Measurements from ENCODE around the gene FANCG.

The FANCG gene

DNA sequence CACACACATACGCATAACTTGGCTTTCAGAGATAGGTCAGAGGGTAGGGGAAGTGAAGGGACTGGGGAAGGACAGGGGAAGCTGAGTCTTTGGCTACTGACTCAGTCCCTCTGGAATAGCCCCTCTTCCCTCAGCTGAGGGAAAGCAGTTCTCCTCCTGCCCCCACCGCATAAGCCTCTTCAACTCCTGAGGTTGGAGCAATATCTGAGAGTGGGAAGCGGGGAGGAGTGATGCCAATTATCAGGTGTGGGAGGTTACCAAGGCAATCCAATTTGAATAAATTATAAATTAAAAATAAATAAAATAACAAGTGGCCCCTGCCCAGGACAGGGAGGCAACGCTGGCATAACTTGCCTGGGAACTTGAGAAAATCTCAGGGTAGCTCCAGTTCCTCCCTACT is 24.8 kb upstream of the FANCG start:
- in situ Hi-C loops (cut with MboI; ENCODE audit: low sequenced_read_pairs) = no loop called here

DNA sequence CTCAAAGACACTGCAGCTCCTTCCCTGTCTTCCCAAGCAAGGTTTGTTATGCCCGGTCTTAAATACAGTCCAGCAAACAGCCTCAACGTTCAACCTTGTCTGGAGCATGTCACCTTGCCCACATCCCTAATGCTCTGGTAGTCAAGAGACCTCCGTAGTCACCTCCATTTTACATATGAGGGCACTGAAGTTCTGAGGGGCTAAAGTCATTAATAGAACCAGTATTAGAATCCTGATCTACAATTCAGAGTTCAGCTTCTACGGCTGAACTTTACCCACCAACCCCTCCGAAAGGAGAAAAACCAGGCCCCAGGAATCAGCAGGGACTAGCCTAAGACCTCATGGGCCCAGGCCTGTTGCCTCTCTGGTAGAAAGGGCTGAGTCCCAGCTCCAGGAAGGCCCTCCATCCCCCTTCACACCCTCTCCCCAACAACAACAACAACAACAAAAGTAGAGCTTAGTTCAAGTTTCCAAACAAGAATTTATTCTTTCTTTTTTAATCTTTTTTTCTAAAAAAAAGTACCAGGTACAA is 24.0 kb upstream of the FANCG start:
- in situ Hi-C loops (cut with MboI; ENCODE audit: low sequenced_read_pairs) = no loop called here

DNA sequence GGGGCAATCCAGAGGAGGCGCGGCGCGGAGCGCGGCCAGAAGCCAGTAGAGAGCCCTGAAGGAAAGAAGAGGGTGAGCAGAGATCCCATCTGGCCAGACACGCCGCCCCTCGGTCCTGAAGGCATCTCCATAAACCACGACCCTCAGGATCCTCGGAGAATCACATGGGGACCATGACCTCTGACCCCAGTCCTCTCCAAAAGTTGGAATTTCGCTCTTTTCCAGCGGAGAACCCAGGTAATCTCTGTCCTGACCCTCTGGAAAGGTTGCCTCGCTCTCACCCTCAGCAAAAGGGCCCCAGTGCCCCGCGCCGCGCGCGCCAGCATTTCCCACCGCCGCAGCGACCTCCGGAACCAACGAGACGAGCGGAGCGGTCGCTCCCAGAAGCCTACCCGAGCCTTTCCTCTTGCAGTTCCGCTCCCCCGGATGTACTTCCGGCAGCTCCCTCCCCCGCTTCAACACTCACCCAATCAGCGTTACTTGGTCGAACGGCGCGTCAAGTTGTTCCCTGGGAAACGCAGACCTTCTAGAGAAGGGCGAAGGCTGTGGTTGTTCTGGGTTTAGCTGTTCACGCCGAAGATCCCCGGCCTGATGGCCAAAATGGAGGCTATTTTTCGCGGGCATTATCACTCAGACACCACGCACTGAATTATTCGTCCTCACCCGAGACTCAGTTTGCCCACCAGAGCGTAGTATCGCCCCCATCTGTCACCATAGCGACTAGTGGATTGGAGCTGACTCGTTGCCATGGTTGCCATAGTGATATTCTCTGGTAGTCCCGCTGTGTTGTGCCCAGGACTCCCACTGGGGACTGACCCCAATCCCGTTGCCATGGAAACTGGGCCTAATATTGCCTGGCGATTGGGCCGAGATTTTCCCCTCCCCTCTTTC is 23.3 kb upstream of the FANCG start, which contains the start of gene STOML2:
Gene STOML2 (minus strand): TSS at position 363 of the 891 bp plus-strand sequence. CDS start 37 bp downstream, at position 326.
- in situ Hi-C loops (cut with MboI; ENCODE audit: low sequenced_read_pairs) = no loop called here

DNA sequence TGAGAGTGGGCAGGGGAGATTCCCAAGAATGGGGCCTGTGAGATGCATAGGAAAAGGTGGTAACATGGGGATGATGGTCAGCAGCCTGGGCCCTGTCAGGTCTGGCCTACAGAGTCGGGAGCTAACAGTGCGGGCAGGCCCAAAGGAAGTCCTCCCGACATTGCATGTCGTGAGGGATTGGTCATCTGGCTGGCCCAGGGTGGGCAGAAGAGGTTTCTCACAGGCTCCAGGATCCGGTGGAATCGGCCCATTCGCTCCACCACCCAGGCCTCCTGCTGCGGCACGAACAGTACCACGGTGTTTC is 22.7 kb upstream of the FANCG start:
- in situ Hi-C loops (cut with MboI; ENCODE audit: low sequenced_read_pairs) = no loop called here

DNA sequence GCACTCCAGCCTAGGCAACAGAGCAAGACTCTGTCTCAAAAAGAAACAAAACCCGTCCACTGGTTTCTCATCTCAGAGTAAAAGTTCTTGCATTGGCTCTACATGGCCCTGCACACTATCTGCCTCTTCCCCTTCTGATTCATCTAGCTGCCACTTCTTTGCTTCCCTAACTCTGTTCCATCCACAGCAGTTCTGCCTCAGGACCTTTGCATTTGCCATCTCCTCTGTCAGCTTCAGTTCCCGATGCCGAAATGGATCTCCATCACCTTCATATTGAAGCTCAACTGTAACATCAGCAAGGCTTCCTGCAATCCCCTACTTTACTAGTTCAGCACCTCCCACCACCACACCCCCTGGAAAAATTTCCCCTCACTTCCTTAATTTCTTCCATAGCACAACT is 17.8 kb upstream of the FANCG start:
- in situ Hi-C loops (cut with MboI; ENCODE audit: low sequenced_read_pairs) = no loop called here

DNA sequence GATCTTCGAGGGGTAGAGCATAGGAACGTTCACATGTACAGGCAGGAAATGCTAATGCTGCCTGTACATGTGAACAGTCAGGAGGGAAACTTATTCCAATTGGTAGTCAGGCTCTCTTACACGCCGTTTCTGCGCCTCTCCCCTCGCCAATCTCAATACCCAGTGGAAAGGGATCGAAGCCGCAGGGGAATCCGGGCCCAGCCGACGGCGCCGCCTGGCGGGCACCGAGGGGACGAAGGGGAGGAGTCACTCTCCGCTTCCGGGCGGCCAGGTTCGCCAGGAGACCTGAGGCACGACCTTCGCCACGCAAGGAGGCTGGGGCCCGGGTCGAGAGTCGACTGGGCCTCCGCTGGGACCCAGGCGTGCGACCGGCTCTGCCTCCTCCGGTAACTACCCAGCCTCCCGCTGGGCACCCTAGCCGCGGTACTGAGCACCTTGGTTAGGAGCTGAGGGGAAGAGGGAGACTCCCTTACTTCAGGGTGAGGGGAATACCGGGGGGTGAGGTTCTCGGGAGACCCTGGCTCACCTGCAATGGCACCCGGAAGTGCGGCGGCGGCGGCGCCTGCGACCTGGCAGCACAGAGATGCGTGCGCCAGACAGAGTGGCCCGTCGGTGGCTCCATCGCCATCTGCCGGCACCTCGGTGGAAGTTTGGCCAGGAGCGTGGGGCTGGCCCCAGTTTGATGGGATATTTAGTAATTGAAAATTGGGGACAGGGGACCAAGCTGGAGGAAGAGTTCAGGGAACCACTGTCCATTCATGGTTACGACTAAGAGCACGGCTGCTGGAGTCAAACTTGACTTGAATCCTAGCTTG is 16.5 kb upstream of the FANCG start, which contains the start of gene PIGO:
Gene PIGO (minus strand): TSS at position 557 of the 815 bp plus-strand sequence. CDS start 1,026 bp downstream, outside the sequence.
- in situ Hi-C loops (cut with MboI; ENCODE audit: low sequenced_read_pairs) = no loop called here

DNA sequence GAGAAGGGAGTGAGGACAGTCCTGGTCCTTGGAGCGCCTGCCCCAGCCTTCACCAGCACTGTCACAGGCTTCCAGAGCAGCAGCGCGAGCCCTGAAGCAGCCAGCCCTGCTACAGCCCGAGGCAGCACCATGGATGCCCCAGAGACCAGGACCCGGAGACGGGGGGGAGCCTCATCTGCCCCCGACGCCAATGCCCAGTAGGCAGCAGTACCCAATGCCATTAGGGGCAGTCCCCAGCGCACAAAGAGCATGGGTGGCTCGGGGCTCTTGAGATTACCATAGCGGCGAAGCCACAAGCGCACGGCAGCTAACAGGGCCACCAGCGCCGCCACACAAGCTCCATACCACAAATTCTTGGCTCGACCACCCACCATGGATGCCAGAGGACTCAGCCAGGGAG is 11.8 kb upstream of the FANCG start:
- in situ Hi-C loops (cut with MboI; ENCODE audit: low sequenced_read_pairs) = no loop called here

DNA sequence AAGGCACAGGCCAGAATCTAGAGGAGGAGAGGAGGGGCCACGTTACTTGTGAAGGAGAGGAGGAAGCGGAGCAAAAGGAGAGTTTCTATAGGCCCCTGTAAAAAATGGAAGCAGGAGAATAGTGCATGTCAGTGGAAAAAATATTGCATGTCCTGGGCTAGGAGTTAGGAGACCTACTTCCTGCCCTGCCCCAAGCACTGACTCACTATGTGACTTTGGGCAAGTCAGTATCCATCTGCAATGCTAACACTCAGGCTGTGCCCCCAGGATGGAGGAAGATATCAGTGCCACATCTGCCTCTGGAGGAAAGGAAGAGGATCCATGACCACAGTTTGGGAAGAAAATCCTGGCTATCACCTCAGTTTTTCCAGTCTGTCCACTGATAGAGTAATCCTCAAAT is 9.7 kb upstream of the FANCG start:
- in situ Hi-C loops (cut with MboI; ENCODE audit: low sequenced_read_pairs) = no loop called here

DNA sequence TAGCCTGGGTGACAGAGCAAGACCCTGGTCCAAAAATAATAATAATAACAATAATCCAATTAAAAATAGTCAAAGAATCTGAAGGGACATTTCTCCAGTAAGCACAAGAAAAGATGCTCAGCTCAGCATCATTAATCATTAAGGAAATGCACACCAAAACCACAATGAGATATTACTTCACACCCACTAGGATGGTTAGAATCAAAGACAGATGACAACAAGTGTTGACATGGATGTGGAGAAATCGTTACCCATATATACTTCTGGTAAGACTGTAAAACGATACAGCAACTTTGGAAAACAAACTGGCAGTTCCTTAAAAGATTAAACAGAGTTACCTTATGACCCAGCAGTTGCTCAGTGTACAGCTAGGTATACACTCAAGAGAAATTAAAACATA is 5.3 kb upstream of the FANCG start:
- in situ Hi-C loops (cut with MboI; ENCODE audit: low sequenced_read_pairs) = no loop called here

DNA sequence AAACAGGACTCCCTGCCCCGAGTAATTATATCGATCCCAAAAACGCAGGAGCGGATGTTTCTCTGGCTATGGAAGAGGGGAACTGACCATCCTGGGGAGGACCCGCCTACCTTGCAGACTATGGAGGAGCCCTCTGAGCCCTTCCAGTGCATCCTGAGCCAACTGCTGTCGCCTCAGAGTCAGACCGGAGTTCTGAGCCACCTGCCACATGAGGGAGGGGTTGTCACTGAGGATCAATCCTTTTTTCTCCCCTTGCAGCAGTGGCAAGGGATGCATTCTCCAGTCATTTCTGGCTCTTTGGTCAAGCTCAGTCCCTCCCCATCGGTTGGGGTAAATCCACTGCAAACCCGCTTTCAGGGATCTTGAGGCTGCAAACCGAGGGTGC is 709 bp downstream of the FANCG start:
- in situ Hi-C loops (cut with MboI; ENCODE audit: low sequenced_read_pairs) = no loop called here

DNA sequence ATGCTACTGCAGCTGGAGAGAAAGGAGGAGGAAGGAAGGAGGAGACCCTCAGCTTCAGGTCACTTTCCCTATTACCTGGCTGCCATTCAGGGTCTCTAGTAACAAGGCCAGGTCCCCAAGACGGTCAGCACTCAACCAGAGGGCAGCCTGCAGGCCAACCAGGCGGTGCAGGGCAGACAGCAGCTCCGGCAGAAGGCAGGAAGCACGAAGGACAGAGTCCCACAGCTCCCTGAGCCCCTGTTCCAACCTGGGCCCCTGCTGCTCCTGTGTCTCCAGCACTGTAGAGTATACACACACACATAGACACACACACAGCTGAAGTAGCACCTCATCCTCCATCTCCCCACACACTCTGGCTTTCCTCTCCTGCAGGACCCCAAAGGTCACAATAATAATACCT is 1.7 kb downstream of the FANCG start:
- in situ Hi-C loops (cut with MboI; ENCODE audit: low sequenced_read_pairs) = no loop called here

DNA sequence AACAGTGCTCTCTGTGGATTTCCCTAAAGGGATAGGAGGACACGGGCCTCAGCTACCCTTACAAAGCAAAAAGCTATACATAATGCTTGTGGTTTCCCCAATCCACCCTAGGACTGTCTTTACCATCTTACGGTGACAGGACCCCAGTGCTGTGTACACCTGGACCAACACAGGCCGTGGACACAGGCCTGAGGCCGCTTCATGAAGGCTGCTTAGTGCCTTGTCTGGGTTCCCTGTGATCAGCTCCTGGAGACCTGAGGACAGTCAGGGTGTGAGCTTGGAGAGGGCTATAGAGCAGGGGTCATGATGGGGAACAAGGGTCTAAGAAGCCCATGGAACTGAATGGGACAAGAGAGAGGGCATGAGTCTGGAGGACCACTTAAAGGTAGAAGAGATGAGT is 2.9 kb downstream of the FANCG start:
- in situ Hi-C loops (cut with MboI; ENCODE audit: low sequenced_read_pairs) = no loop called here

DNA sequence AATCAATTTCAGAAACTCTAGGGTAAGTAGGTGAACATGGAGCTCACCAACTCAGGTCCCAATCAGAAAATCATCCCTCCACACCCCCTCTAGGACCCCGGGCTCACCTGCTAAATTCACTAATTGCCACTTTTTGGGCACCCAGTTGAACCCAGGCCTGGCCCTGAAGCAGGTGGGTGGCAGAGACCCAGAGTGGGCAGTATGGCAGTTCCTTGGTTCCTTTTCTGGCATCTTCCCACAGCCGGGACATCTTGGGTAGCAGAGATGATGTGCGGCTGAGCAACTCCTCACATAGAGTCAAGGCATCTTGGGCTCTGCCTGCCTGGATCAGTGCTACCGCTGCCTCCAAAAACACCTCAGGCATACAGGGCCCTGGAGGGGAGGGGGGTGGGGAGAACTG is 4.4 kb downstream of the FANCG start:
- in situ Hi-C loops (cut with MboI; ENCODE audit: low sequenced_read_pairs) = no loop called here

DNA sequence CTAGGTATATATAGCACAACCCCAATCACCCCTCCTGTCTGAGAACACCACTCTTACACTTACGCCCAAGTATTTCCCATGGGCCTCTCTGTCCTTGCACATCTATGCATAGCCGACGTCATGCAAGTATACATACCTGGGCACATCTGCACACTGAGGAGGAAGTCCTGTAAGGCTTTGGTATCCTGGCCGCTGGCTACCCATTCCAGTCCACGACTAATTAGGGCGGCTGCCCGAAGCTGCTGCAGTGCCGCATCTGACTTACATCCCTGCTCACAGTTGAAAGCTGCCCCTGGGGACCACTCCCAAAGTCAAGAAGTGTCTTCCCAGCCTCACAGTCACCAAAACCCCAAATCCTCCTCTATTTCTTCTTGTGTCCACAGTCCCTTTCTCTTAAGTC is 5.0 kb downstream of the FANCG start:
- in situ Hi-C loops (cut with MboI; ENCODE audit: low sequenced_read_pairs) = loop anchor here (25.0 kb wide), 1 partner anchor 638 kb away; no protein-coding TSS in a partner anchor

DNA sequence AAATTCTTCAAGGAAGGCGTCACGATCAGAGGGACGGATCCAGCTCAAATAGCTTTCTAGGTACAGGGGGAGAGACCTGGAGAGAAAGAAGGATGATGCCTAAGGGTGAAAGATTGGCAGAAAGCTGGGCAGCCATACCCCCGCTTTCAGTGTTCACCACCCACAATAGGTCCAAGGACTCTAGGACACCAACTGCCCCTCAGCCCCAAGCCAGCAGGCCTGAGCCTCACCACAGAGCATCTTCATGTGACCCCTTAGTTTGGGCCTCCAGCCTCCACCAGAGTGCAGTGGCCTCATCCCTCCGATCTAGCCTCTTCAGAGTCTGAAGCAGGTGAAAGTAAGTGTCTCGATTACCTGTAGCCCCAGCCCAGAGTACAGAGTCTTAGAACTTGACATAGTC is 5.6 kb downstream of the FANCG start:
- in situ Hi-C loops (cut with MboI; ENCODE audit: low sequenced_read_pairs) = loop anchor here (25.0 kb wide), 1 partner anchor 638 kb away; no protein-coding TSS in a partner anchor

DNA sequence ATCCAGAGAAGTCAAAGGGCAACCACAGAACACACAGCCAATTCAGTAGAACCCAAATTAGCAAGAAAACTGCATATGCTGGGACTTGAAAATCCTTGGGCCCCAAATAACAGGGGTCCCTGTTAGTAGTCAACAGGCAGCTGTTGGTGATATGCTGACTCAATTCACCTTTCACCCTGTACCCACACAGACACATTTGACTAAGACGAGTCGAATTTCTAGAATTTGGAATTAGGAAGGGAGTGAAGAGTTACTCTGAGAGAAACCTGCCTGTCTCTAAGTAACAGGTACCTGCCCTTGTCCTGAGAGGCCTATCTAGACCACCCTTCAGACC is 6.5 kb downstream of the FANCG start:
- in situ Hi-C loops (cut with MboI; ENCODE audit: low sequenced_read_pairs) = loop anchor here (25.0 kb wide), 1 partner anchor 639 kb away; no protein-coding TSS in a partner anchor

DNA sequence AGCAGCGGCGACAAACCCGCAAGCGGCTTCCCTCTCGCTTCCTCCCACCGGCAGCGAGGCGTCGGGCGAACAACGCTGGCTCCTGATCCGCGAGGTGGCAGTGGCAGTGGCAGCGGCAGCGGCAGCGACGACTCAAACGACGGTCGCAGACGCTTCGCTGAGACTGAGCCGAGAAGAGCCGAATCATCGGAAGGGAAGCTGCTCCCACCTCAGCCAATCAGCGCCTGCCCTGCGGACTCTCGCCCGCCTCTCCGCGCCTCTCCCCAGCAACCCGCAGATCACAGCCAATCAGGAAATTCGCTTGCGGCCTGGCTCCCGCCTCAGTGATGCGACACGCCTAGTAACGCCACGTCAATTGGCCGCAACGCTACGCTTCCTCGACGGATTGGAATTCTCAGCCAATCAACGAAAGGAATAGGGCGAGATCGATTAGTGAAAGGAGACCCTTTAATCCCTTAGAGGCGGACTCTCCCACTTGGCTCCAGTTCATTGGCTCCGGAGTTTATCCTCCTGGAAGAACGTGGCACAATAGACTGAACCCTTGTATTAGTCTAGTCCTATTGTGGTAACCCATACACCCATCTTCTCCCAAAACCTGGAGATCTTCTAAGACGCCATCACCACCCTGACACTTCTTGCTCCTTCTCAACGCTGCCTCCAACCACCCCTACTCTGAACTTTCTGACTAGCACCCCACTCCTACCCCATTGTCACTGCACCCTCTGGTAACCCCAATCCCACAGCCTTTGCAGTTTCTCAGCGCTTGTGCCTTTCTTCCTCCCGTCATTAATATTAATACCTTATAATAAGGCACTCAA is 7.1 kb downstream of the FANCG start, which contains the start of gene VCP:
Gene VCP (minus strand): TSS at position 165 of the 818 bp plus-strand sequence. CDS start 272 bp downstream, outside the sequence.
- in situ Hi-C loops (cut with MboI; ENCODE audit: low sequenced_read_pairs) = loop anchor here (25.0 kb wide), 1 partner anchor 640 kb away; no protein-coding TSS in a partner anchor

DNA sequence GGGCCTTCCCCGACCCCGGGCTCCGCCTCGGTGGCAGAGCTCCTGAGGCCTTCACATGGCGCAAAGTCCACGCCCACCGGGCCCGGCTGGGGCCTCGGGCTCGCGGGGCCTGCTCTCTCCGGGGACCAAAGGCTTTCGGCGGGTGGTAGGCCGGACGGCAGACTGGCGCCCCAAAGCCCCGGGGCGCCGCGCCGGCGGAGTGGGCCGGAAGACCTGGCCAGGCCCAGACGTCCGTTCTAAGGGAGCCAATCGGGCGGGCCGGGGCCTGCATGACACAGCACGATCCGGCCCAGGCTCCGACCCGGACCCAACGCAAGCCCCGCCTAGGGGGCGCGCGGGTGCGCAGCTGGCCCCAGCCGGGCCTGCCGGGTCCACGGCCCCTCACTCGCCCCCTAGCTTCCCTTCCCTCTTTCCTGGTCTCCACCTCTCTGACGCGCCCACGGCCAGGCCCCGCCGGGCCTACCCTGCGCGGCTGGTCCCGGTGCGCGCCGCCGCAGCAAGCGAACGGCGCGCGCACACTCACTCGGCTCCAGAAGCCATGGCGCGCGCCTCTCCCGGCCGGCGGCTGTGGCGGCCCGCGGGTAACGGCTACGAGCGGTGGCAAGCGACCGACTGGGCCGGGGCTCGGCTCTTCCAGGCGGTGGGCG is 7.8 kb downstream of the FANCG start:
- in situ Hi-C loops (cut with MboI; ENCODE audit: low sequenced_read_pairs) = loop anchor here (25.0 kb wide), 1 partner anchor 640 kb away; no protein-coding TSS in a partner anchor

DNA sequence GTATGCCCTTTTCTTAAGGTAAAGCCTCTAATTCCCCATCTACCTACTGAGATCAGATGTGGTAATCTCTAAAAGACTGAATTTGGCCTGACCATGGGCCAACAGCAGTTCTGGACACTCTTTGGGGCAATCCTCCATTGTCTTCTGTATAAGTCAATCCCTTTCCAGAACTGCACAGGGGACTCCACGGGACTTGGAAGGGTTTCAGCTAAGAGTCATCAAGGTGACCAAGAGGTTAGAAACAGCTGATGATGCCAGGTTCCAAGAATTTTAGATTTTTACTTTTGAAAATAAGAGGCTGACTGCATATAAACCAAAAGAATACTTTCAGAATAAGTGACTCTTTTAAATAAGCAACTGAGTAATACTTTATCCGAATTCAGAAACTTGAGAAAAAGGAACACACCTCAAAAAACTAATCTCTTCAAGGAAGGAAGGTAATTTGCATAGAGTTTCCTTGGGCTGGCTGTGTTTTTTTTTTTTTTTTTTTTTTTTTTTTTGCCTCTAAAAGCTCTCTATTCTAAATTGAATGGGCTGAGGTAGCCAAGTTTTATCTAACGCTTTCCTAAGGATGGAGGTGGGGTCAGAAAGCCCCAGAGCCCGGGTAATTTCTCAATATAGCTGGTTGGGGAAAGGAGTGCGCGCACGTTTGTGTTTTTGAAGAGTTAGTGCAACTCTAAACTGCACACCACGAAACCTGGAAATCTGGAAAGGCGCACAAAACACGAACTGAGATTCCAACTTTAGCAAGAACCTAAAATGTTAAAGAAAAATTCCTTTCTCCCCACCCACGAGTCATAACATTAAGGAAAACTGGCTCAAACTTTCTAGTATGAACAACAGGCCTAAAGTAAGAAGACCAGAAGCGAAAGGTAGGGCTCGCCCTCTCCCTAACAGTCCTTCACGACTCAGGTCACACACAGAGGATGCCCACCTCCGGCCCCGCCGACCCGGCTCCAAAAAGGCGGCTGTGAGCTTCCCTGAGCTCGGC is 8.6 kb downstream of the FANCG start:
- in situ Hi-C loops (cut with MboI; ENCODE audit: low sequenced_read_pairs) = loop anchor here (25.0 kb wide), 1 partner anchor 641 kb away; no protein-coding TSS in a partner anchor
